ENCODE measurements around the gene ZNF423. TPM values are rescaled to one million over a fixed set of nuclear protein-coding genes. Genes with fewer than 3 reads are reported as not detected.

ZNF423 gene
- total and polyA plus RNA-seq, 2 experiments from 2014 or later: 12.3 to 22.2 TPM

DNA sequence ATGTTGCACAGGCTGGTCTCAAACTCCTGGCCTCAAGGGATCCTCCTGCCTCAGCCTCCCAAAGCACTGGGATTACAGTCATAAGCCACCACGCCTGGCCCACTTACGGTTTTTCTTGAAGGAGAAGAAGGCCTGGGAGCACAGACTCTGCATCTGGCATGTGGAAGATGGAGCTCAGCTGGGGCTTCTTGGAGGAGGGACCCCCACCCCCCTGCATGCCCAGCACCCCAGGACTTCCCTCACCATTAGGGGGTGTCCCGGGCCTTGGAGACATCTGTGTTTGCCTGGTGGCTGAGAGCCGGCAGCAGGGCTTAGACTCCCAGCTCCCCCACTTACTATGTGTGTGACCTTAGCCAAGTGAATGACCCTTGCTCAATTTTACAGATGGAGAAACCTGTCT, 204.7 kb downstream of the ZNF423 start:
- Histone ChIP-seq H3K27ac (no peak overlapping the region), H3K27me3 (no peaks in the 10 kb centered on the region), H3K4me1 (ENCODE audit: low read depth) (peaks cover 9% of the 10 kb centered on the region), H3K36me3 (no peaks in the 10 kb centered on the region), H3K4me3 (no peak overlapping the region), H3K9me3 (ENCODE audit: low read depth) (no peaks in the 10 kb centered on the region)
- no peak for TF ChIP-seq CTCF (IDR thresholded peaks at IDR 0.05; ENCODE audit: low read depth, low read length)
- no peak for DNase-seq (ENCODE audit: low read depth in 1 of 2, low spot score in 1 of 2)

GRCh38 chr16:49650603-49651002, 205.3 kb downstream of the ZNF423 start:
- DNase-seq (ENCODE audit: low read depth in 1 of 2, low spot score in 1 of 2): no peak
- H3K27ac ChIP-seq: peak overlapping the region; percentile 74
- no peaks in the 10 kb centered on the region for H3K9me3 ChIP-seq (ENCODE audit: low read depth)
- H3K4me1 ChIP-seq (ENCODE audit: low read depth): peaks cover 9% of the 10 kb centered on the region
- no peak for TF ChIP-seq CTCF (IDR thresholded peaks at IDR 0.05; ENCODE audit: low read depth, low read length)
- H3K36me3 ChIP-seq: no peaks in the 10 kb centered on the region
- no peaks in the 10 kb centered on the region for H3K27me3 ChIP-seq
- H3K4me3 ChIP-seq: no peak overlapping the region

DNA sequence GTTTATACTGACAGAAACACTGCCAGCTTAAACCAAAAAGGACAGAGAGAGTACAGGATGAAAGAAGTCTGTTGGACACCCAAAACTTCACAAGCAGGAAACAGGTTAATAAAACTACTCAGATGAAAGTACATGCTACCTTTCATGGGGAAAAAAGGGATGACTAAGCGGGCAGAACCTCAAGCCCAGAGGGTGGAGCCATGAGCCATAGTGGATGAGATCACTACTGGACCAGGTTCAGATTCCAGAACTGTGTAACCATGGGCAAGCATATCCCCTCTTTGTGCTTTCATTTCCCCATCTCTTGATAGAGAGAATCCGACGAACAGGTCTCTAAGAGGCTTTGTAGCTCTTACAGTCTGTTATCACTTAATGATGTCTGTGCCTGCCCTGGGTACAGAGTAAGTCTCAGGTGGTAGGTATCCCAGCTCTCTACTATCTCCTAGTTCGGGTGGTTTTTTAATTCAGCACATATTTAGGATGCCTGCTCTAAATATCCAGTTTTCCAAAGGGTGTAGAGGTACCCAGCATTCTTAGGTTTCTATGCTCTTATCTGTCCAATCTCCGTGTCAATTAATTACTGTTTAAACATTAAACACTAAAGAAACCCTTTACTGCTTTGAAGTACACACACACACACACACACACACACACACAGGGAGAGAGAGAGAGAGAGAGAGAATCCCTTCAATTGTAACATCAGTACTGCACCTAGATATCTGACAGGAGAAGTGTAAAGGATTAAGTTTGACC, 206.7 kb downstream of the ZNF423 start:
- TF ChIP-seq CTCF (IDR thresholded peaks at IDR 0.05; ENCODE audit: low read depth, low read length): no peak
- Histone ChIP-seq H3K4me3 (no peak overlapping the region), H3K9me3 (ENCODE audit: low read depth) (no peaks in the 10 kb centered on the region)

DNA sequence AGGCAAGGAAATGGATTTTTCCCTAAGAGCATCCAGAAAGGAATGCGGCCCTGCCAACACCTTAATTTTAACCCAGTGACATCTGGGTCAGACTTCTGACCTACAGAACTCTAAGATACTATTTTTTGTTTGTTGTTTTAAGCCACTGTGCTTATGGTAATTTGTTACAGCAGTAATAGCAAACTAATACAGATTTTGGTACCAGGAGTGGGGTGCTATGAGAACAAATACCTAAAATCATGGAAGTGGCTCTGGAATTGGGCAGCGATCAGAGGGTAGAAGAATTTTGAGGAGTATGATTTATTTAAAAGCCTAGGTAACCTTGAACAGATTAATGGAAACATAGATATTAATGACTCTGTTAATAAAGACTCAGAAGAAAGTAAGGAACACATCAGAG, 208.2 kb downstream of the ZNF423 start:
- TF ChIP-seq CTCF (IDR thresholded peaks at IDR 0.05; ENCODE audit: low read depth, low read length): no peak
- Histone ChIP-seq H3K27me3 (no peaks in the 10 kb centered on the region), H3K4me3 (no peak overlapping the region), H3K9me3 (ENCODE audit: low read depth) (no peaks in the 10 kb centered on the region), H3K4me1 (ENCODE audit: low read depth) (peaks cover 9% of the 10 kb centered on the region), H3K36me3 (no peaks in the 10 kb centered on the region), H3K27ac (no peak overlapping the region)
- DNase-seq (ENCODE audit: low read depth in 1 of 2, low spot score in 1 of 2): no peak

More for the DNA sequence above, 206.7 kb downstream of the ZNF423 start:
- Histone ChIP-seq H3K36me3 (no peaks in the 10 kb centered on the region), H3K27me3 (no peaks in the 10 kb centered on the region), H3K27ac (peak overlapping the region; percentile 74), H3K4me1 (ENCODE audit: low read depth) (peaks cover 9% of the 10 kb centered on the region)
- peak in 1 of 2 donors; percentile 78 for DNase-seq (ENCODE audit: low read depth in 1 of 2, low spot score in 1 of 2)

DNA sequence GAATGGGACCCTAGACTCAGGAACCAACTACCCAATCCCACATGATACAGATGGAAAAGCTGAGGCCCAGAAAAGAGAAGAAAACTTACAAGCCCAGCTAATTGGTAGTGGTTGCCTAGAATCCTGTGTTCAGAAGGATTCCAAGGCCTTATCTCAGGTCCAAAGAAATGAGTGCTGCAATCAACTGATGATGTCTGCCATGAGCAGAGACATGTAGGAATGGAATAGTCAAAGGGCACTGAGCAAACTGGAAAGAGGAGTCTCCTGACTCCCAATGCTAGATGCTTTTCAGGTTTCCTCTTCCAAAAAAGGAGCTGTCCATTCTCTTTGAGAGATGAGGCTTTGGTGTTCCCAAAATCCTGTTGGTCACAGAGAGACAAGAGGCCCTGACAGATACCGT, 210.6 kb downstream of the ZNF423 start:
- H3K4me1 ChIP-seq (ENCODE audit: low read depth): peaks cover 10% of the 10 kb centered on the region
- H3K27ac ChIP-seq: no peak overlapping the region
- DNase-seq (ENCODE audit: low read depth in 1 of 2, low spot score in 1 of 2): no peak
- H3K9me3 ChIP-seq (ENCODE audit: low read depth): no peaks in the 10 kb centered on the region
- no peaks in the 10 kb centered on the region for H3K27me3 ChIP-seq
- no peak for TF ChIP-seq CTCF (IDR thresholded peaks at IDR 0.05; ENCODE audit: low read depth, low read length)
- no peaks in the 10 kb centered on the region for H3K36me3 ChIP-seq
- no peak overlapping the region for H3K4me3 ChIP-seq
